Left colon (tissue), 2 donors: ENCODE results near the gene ACTR6. TPM values are rescaled to one million over a fixed set of nuclear protein-coding genes. Genes with fewer than 3 reads are reported as not detected.
"Not testable (repeated sequence)": the region's sequence is repeated elsewhere in the genome, so short reads cannot be mapped to it uniquely, and the experiment has no call there.

Source experiments
- ATAC-seq: fragments of 200-7000 bp; cut with Tn5 transposase; one replicate; pipeline ENCODE4 v1.9.1; 2020; ENCODE audit warnings: mild to moderate bottlenecking, moderate library complexity
- DNase-seq, 2 donors: peaks; one replicate each; pipeline ENCODE4 v3.0.0-alpha.2; 2020
- intact Hi-C, 2 donors: fragments of 100-400 bp; cut with DNase I in 1 of 2; cut with micrococcal nuclease in 1 of 2; formaldehyde crosslinking; loops; one replicate each; pipeline versions ENCODE4 v1.11.2 to v1.14.0; 2022; cut with DNase I, micrococcal nuclease
- microRNA-seq, 2 donors: library from miRNA; unstranded; fragments of <30 nt; microRNA quantifications; one replicate each; pipeline versions ENCODE4 v1.1.0 to v1.2.0, GENCODE V29; 2020
- total RNA-seq, 2 donors: library from RNA; stranded (reverse); fragmentation: NEBNext Ultra II Directional; extraction: Animal tissue kit (Norgen Biotek cat#: 25700); gene quantifications; one replicate each; pipeline ENCODE4 v1.2.1, GENCODE V29; 2021
- donor health status: DM: no; HTN: no; CAD: no.
- donor health status: DM: yes; HTN: yes; CAD: no.

Gene ACTR6
- total RNA-seq, 2 donors from 2014 or later: 20.4 to 24.7 TPM

GRCh38 chr12:100249941-100250340, 49.3 kb downstream of the ACTR6 start:
- intact Hi-C loops: no loop called here
- ATAC-seq: no peak
- no peak for DNase-seq

GRCh38 chr12:100251917-100252316, 51.3 kb downstream of the ACTR6 start:
- intact Hi-C loops: no loop called here
- DNase-seq (no peak), ATAC-seq (peak; percentile 96)

- intact Hi-C loops: no loop called here
- DNase-seq (no peak), ATAC-seq (no peak)
Measured at GRCh38 chr12:100253437-100253836, 52.8 kb downstream of the ACTR6 start.

GRCh38 chr12:100254876-100255275, 54.3 kb downstream of the ACTR6 start:
- DNase-seq (no peak), ATAC-seq (no peak)
- intact Hi-C loops: no loop called here

GRCh38 chr12:100258127-100258526, 57.5 kb downstream of the ACTR6 start:
- ATAC-seq: no peak
- intact Hi-C loops: no loop called here

GRCh38 chr12:100263131-100263530, 62.5 kb downstream of the ACTR6 start:
- intact Hi-C loops: no loop called here
- ATAC-seq (no peak), DNase-seq (no peak)

More at GRCh38 chr12:100258127-100258526, 57.5 kb downstream of the ACTR6 start:
- DNase-seq: no peak

- ATAC-seq, intact Hi-C loops, DNase-seq: not testable (repeated sequence)
Measured at GRCh38 chr12:100265107-100265506, 64.5 kb downstream of the ACTR6 start.

GRCh38 chr12:100265732-100266584, 65.3 kb downstream of the ACTR6 start:
- DNase-seq (no peak), ATAC-seq (no peak)
- intact Hi-C loops: no loop called here

GRCh38 chr12:100266585-100266834, 65.9 kb downstream of the ACTR6 start:
- intact Hi-C loops: no loop called here
- ATAC-seq (peak; percentile 74), DNase-seq (peak; percentile 96 to 99)

- intact Hi-C loops: no loop called here
- ATAC-seq (peak; percentile 90), DNase-seq (peak; percentile 97)
Measured at GRCh38 chr12:100266835-100267602, 66.4 kb downstream of the ACTR6 start, which contains the start of the genes DEPDC4 and SCYL2. Gene DEPDC4 (minus strand): TSS chr12:100267079. CDS start chr12:100267076, 3 bp downstream. Gene SCYL2 (plus strand): TSS chr12:100267177. CDS start chr12:100282971, 15,794 bp downstream.

- intact Hi-C loops: no loop called here
- peak in 1 of 2 donors; percentile 55 for DNase-seq
- peak; percentile 30 for ATAC-seq
Measured at GRCh38 chr12:100267603-100268281, 67.1 kb downstream of the ACTR6 start.

GRCh38 chr12:100268835-100269564, 68.4 kb downstream of the ACTR6 start:
- DNase-seq (no peak), ATAC-seq (no peak)
- intact Hi-C loops: no loop called here

- ATAC-seq (no peak), DNase-seq (no peak)
- intact Hi-C loops: no loop called here
Measured at GRCh38 chr12:100273782-100274181, 73.2 kb downstream of the ACTR6 start.

Small RNAs within 50 kb of the gene (microRNA-seq; reads per million reads assigned to microRNA genes)
- 0 reads per million in 2 donors for gene MIR1827

Other genes with a start within 250 kb of the ACTR6 start
- gene ANKS1B, start 215.9 kb upstream of the ACTR6 start, total RNA-seq: 1 to 10 TPM; 1.1 to 4.1 TPM
- 10 to 100 TPM; 24.1 to 24.7 TPM for gene BLTP3B, start 57.9 kb upstream of the ACTR6 start, total RNA-seq
- gene DEPDC4, start 66.3 kb downstream of the ACTR6 start, total RNA-seq: 1 to 10 TPM; 1.7 to 3.0 TPM
- 10 to 100 TPM; 65.7 to 66.0 TPM for gene SCYL2, start 66.4 kb downstream of the ACTR6 start, total RNA-seq
- gene SLC17A8, start 156.3 kb downstream of the ACTR6 start, total RNA-seq: 10 to 100 TPM in 1 of 2 donors, 1 to 10 TPM in 1; 2.3 to 15.2 TPM